ENCODE data around the gene ARHGAP28.
"Not testable (repeated sequence)": the region's sequence is repeated elsewhere in the genome, so short reads cannot be mapped to it uniquely, and the experiment has no call there.

The ARHGAP28 gene

GRCh38 chr18:6821356-6821755 is 91.8 kb downstream of the ARHGAP28 start:
- no peak for DNase-seq

- not testable (repeated sequence) for DNase-seq
Measured at GRCh38 chr18:6827161-6827560, 97.6 kb downstream of the ARHGAP28 start.

- DNase-seq, result not testable (repeated sequence)
Measured at GRCh38 chr18:6827566-6827965, 98.0 kb downstream of the ARHGAP28 start.

- DNase-seq, result no peak
Measured at GRCh38 chr18:6830916-6831315, 101.4 kb downstream of the ARHGAP28 start.

- no peak for DNase-seq
Measured at GRCh38 chr18:6835345-6835744, 105.8 kb downstream of the ARHGAP28 start.

GRCh38 chr18:6836331-6836730 is 106.8 kb downstream of the ARHGAP28 start:
- DNase-seq, result no peak

- DNase-seq, result no peak
Measured at GRCh38 chr18:6837904-6838303, 108.4 kb downstream of the ARHGAP28 start.

- no peak for DNase-seq
Measured at GRCh38 chr18:6842081-6842480, 112.6 kb downstream of the ARHGAP28 start.

GRCh38 chr18:6843308-6843707 is 113.8 kb downstream of the ARHGAP28 start:
- DNase-seq, result no peak

- DNase-seq, result not testable (repeated sequence)
Measured at GRCh38 chr18:6845521-6845920, 116.0 kb downstream of the ARHGAP28 start.

GRCh38 chr18:6850396-6850795 is 120.9 kb downstream of the ARHGAP28 start:
- no peak for DNase-seq

- no peak for DNase-seq
Measured at GRCh38 chr18:6851480-6851879, 122.0 kb downstream of the ARHGAP28 start.

- no peak for DNase-seq
Measured at GRCh38 chr18:6854811-6855210, 125.3 kb downstream of the ARHGAP28 start.

- DNase-seq, result no peak
Measured at GRCh38 chr18:6855767-6856166, 126.3 kb downstream of the ARHGAP28 start.

- no peak for DNase-seq
Measured at GRCh38 chr18:6857300-6857699, 127.8 kb downstream of the ARHGAP28 start.

GRCh38 chr18:6859676-6860422 is 130.3 kb downstream of the ARHGAP28 start:
- no peak for DNase-seq

- no peak for DNase-seq
Measured at GRCh38 chr18:6860804-6861448, 131.4 kb downstream of the ARHGAP28 start.

- no peak for DNase-seq
Measured at GRCh38 chr18:6865251-6865650, 135.7 kb downstream of the ARHGAP28 start.

GRCh38 chr18:6866552-6867085 is 137.1 kb downstream of the ARHGAP28 start:
- no peak for DNase-seq

GRCh38 chr18:6868033-6868432 is 138.5 kb downstream of the ARHGAP28 start:
- DNase-seq, result no peak

- no peak for DNase-seq
Measured at GRCh38 chr18:6871566-6871965, 142.1 kb downstream of the ARHGAP28 start.

GRCh38 chr18:6873040-6873751 is 143.7 kb downstream of the ARHGAP28 start:
- no peak for DNase-seq

GRCh38 chr18:6874315-6874714 is 144.8 kb downstream of the ARHGAP28 start:
- no peak for DNase-seq

GRCh38 chr18:6875749-6876148 is 146.2 kb downstream of the ARHGAP28 start:
- no peak for DNase-seq
